Breast epithelium (tissue), 3 donors: ENCODE measurements around the gene PALLD.

Experiments
- CTCF ChIP-seq, 3 donors: fragments of 450-650 bp; IDR thresholded peaks; one replicate each; pipeline ENCODE4 v1.5.1; 2016 to 2017; ENCODE audit warnings: antibody characterized with exemption in 3 of 3, mild to moderate bottlenecking in 3 of 3, moderate library complexity in 3 of 3
- POLR2A ChIP-seq: fragments of 450-650 bp; IDR thresholded peaks from one replicate; pipeline ENCODE4 v1.6.1; 2016; ENCODE audit warnings: antibody characterized with exemption, mild to moderate bottlenecking, moderate library complexity
- POLR2AphosphoS5 ChIP-seq, 3 donors: sonication (generic); formaldehyde crosslinking; IDR thresholded peaks; one replicate each; pipeline ENCODE4 v1.6.1; 2017; ENCODE audit warnings: antibody characterized with exemption in 3 of 3

GRCh38 chr4:168604496-168605373 lies 107.9 kb downstream of the PALLD start:
- TF ChIP-seq CTCF (IDR thresholded peaks at IDR 0.05) (no peak), POLR2A (no peak), POLR2AphosphoS5 (IDR thresholded peaks at IDR 0.05) (no peak)
